HepG2 (cell line): Measurements from ENCODE around the gene NUBP2. TPM values are rescaled to one million over a fixed set of nuclear protein-coding genes. Genes with fewer than 3 reads are reported as not detected.

Experiments
- HNF4G ChIP-seq, 2 experiments: sonication (generic) in 1 of 2; formaldehyde crosslinking in 1 of 2; IDR thresholded peaks; 2 replicates each; pipeline versions ENCODE4 v1.4.0 to v1.6.1; 2011 to 2020; ENCODE audit warnings: borderline replicate concordance in 2 of 2, low read depth in 2 of 2, mild to moderate bottlenecking in 2 of 2, low read length in 1 of 2, missing genetic modification reagents in 1 of 2, moderate library complexity in 1 of 2
- KIAA2018 ChIP-seq: sonication (generic); formaldehyde crosslinking; IDR thresholded peaks from 2 replicates; pipeline ENCODE4 v1.5.0; 2020; ENCODE audit warnings: mild to moderate bottlenecking, missing genetic modification reagents, borderline replicate concordance
- SATB2 ChIP-seq: sonication (generic); formaldehyde crosslinking; IDR thresholded peaks from 2 replicates; pipeline ENCODE4 v1.5.0; 2020; ENCODE audit warnings: missing genetic modification reagents
- SETDB1 ChIP-seq: sonication (generic); formaldehyde crosslinking; IDR thresholded peaks from 2 replicates; pipeline ENCODE4 v1.5.1; 2020; ENCODE audit warnings: missing genetic modification reagents, mild to moderate bottlenecking, borderline replicate concordance
- ZNF598 ChIP-seq: sonication (generic); formaldehyde crosslinking; IDR thresholded peaks from 2 replicates; pipeline ENCODE4 v1.5.1; 2020; ENCODE audit warnings: mild to moderate bottlenecking, missing genetic modification reagents, borderline replicate concordance
- ZNF687 ChIP-seq: sonication (generic); formaldehyde crosslinking; IDR thresholded peaks from 2 replicates; pipeline ENCODE4 v1.5.1; 2020; ENCODE audit warnings: mild to moderate bottlenecking, missing genetic modification reagents, moderate library complexity
- ZNF766 ChIP-seq: sonication (generic); formaldehyde crosslinking; IDR thresholded peaks from 2 replicates; pipeline ENCODE4 v1.5.0; 2020; ENCODE audit warnings: missing genetic modification reagents, borderline replicate concordance
- polyA plus RNA-seq, 8 experiments: library from polyadenylated mRNA; depleted of rRNA in 3 of 8; stranded (reverse) in 7 of 8; unstranded in 1 of 8; fragments of >200 nt; fragmentation: Illumina TruSeq in 4 of 8; extraction: Trizol in 4 of 8; gene quantifications; 2 replicates each; pipeline versions ENCODE4 v1.2.1 to v1.2.3, GENCODE V29; 2011 to 2016; ENCODE audit warnings: low read depth in 4 of 8, missing spikeins in 1 of 8, mixed read lengths in 1 of 8; ENCODE audit not compliant: insufficient read depth in 1 of 8
- total RNA-seq, 5 experiments: library from RNA; depleted of rRNA; stranded (reverse); fragments of >200 nt; fragmentation: Illumina TruSeq; extraction: Trizol; gene quantifications; 2 replicates each; pipeline ENCODE4 v1.2.3, GENCODE V29; 2016; ENCODE audit warnings: low read depth in 1 of 5
- TF ChIP-seq, protein P1 (sequence below): sonication (generic); formaldehyde crosslinking; IDR thresholded peaks from 2 replicates; pipeline ENCODE4 v1.5.0; 2020; ENCODE audit warnings: missing genetic modification reagents
- TF ChIP-seq, protein P2 (sequence below): sonication (generic); formaldehyde crosslinking; IDR thresholded peaks from 2 replicates; pipeline ENCODE4 v1.4.0; 2020; ENCODE audit warnings: missing genetic modification reagents
- TF ChIP-seq, protein P3 (sequence below): sonication (generic); formaldehyde crosslinking; conservative IDR thresholded peaks from 2 replicates; pipeline ENCODE4 v1.4.0; 2020; ENCODE audit warnings: missing genetic modification reagents

Gene NUBP2
- total and polyA plus RNA-seq, 2 of the 13 experiments (the other 11 are each of a cell fraction or from before 2014, with no cell fraction given), result 25.7 to 61.5 TPM

DNA sequence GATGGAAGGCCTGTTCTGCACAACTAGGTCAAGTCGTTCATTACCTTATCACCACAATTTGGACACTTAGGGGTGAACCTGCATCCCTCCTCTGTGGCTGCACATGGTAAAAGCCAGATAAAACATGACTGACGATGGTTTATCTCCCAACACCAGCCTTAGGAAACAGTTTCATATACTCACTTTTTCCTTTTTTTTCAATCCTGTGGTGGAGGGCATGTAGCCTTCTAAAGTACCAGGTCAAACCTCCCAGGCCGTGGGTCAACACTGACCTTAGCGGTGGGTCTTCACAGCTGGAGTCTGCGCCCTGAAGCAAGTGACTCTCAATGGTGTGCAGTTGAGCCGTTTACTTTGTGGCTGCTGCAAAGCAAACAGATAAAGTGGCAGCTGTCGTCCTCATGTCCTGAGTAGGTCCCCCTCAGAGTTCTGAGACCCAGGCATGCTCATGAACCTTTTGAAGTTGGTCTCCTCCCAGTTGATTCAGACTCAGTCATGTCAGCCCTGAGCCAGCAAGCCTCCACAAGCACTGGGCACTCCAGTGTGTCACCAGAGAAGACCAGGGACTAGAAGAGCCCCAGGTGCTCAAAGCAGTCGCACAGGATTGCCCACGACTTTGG lies 50.2 kb downstream of the NUBP2 start (continued):
- TF ChIP-seq KIAA2018 (CRISPR knock-in tag), result no peak
- TF ChIP-seq, protein P1, sequence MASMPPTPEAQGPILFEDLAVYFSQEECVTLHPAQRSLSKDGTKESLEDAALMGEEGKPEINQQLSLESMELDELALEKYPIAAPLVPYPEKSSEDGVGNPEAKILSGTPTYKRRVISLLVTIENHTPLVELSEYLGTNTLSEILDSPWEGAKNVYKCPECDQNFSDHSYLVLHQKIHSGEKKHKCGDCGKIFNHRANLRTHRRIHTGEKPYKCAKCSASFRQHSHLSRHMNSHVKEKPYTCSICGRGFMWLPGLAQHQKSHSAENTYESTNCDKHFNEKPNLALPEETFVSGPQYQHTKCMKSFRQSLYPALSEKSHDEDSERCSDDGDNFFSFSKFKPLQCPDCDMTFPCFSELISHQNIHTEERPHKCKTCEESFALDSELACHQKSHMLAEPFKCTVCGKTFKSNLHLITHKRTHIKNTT, result no peak
- no peak for TF ChIP-seq SETDB1 (CRISPR knock-in tag)
- no peak for TF ChIP-seq SATB2 (CRISPR knock-in tag)
- TF ChIP-seq, protein P2, sequence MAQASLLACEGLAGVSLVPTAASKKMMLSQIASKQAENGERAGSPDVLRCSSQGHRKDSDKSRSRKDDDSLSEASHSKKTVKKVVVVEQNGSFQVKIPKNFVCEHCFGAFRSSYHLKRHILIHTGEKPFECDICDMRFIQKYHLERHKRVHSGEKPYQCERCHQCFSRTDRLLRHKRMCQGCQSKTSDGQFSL (CRISPR knock-in tag), result no peak
- no peak; the same call in 1 of the 2 replicates for TF ChIP-seq ZNF598
- TF ChIP-seq ZNF766, result no peak
- peak; percentile 22; the same call in 1 of the 2 replicates for TF ChIP-seq HNF4G (IDR thresholded peaks at IDR 0.05; ENCODE audit: borderline replicate concordance, low read depth, low read length)
- TF ChIP-seq HNF4G (CRISPR knock-in tag; IDR thresholded peaks at IDR 0.05; ENCODE audit: borderline replicate concordance, low read depth), result no peak; the same call in 1 of the 2 replicates
- TF ChIP-seq ZNF687 (CRISPR knock-in tag), result peak; percentile 78
- TF ChIP-seq, protein P3, sequence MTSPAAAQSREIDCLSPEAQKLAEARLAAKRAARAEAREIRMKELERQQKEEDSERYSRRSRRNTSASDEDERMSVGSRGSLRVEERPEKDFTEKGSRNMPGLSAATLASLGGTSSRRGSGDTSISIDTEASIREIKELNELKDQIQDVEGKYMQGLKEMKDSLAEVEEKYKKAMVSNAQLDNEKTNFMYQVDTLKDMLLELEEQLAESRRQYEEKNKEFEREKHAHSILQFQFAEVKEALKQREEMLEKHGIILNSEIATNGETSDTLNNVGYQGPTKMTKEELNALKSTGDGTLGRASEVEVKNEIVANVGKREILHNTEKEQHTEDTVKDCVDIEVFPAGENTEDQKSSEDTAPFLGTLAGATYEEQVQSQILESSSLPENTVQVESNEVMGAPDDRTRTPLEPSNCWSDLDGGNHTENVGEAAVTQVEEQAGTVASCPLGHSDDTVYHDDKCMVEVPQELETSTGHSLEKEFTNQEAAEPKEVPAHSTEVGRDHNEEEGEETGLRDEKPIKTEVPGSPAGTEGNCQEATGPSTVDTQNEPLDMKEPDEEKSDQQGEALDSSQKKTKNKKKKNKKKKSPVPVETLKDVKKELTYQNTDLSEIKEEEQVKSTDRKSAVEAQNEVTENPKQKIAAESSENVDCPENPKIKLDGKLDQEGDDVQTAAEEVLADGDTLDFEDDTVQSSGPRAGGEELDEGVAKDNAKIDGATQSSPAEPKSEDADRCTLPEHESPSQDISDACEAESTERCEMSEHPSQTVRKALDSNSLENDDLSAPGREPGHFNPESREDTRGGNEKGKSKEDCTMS, result no peak
